Right lobe of liver (tissue), 4 donors: ENCODE results near the gene RERE.

Experiments used
- POLR2A ChIP-seq: fragments of 450-650 bp; IDR thresholded peaks from one replicate; pipeline ENCODE4 v1.6.1; 2017; ENCODE audit warnings: antibody characterized with exemption, mild to moderate bottlenecking
- TF ChIP-seq, protein P1 (sequence below), 4 donors: fragments of 200-600 bp in 3 of 4; fragments of 450-650 bp in 1 of 4; IDR thresholded peaks; one replicate each; pipeline versions ENCODE4 v1.5.1 to v1.8.0; 2016 to 2022; ENCODE audit warnings: antibody characterized with exemption in 4 of 4, mild to moderate bottlenecking in 2 of 4
- donor health status: DM: no; HTN: no; CAD: no.
- donor health status: DM: no; HTN: no; CAD: no.
- donor health status: DM: no; HTN: yes; CAD: no.

DNA sequence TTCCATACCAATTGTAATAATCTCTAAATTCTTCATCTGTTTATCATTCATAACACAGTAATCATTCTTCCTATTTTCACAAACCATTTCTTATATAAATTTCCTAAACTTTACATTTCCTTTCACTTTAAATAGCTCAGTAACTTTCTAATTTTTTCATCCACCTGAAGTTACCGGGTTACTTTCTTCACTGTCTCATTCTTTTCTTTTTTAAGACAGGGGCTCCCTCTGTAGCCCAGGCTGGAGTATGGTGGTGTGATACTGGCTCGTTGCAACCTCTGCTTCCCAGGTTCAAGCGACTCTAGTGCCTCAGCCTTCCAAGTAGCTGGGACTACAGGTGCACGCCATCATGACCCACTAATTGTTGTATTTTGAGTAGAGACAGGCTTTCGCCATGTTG is 41.3 kb downstream of the RERE start:
- TF ChIP-seq, protein P1, sequence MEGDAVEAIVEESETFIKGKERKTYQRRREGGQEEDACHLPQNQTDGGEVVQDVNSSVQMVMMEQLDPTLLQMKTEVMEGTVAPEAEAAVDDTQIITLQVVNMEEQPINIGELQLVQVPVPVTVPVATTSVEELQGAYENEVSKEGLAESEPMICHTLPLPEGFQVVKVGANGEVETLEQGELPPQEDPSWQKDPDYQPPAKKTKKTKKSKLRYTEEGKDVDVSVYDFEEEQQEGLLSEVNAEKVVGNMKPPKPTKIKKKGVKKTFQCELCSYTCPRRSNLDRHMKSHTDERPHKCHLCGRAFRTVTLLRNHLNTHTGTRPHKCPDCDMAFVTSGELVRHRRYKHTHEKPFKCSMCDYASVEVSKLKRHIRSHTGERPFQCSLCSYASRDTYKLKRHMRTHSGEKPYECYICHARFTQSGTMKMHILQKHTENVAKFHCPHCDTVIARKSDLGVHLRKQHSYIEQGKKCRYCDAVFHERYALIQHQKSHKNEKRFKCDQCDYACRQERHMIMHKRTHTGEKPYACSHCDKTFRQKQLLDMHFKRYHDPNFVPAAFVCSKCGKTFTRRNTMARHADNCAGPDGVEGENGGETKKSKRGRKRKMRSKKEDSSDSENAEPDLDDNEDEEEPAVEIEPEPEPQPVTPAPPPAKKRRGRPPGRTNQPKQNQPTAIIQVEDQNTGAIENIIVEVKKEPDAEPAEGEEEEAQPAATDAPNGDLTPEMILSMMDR (IDR thresholded peaks at IDR 0.05), result peak in 2 of 4 donors; percentile 21 to 33
- no peak for TF ChIP-seq POLR2A
